ENCODE data around the gene ARHGAP15. TPM values are rescaled to one million over a fixed set of nuclear protein-coding genes. Genes with fewer than 3 reads are reported as not detected.
A peak's percentile ranks its signal among the peaks of the same experiment; 100 is the strongest.

Gene ARHGAP15
- total RNA-seq, 1 experiment from 2014 or later = 0.71 TPM

- in situ Hi-C loops (cut with HindIII; ENCODE audit: low pct_unique_long_range_greater_than_20kb, low sequenced_read_pairs) = no loop called here
Measured at GRCh38 chr2:143581134-143581533, 451.9 kb downstream of the ARHGAP15 start.

DNA sequence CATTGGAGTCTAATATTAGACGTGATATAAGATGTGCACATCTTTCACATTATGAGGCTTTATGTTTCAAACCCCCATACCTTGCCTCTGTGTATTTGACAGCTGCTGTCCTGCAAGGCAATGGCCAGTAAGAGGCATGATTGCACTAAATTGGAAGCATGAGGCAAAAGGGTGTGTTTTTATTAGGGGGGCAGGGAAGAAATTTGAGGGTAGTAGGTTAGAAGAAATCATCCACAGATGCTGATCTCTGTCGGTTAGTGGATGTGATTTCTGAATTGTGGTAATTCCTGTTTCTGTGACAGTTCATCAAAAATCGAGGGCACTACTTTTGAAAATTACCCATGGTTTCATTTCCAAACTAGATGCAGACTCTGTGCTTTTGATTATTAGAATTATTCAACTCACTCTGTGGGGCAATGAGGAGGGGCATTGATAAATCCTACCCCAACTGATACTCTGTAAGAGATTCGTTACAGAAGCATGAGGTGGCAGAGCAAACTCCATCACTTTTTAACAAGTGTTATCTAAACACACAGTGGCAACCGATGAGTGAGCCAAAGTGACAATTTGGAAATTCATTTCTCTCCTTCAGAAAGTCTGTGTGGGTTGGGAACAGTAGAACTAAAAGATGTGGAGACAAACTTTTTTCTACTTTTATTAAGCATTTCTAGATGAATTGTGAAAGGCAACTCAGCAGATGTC lies 453.0 kb downstream of the ARHGAP15 start:
- peak; percentile 85 for DNase-seq (ENCODE audit: low read depth, low spot score)
- in situ Hi-C loops (cut with HindIII; ENCODE audit: low pct_unique_long_range_greater_than_20kb, low sequenced_read_pairs) = no loop called here

More at GRCh38 chr2:143581134-143581533, 451.9 kb downstream of the ARHGAP15 start:
- no peak for DNase-seq (ENCODE audit: low read depth, low spot score)

- in situ Hi-C loops (cut with HindIII; ENCODE audit: low pct_unique_long_range_greater_than_20kb, low sequenced_read_pairs) = no loop called here
- no peak for DNase-seq (ENCODE audit: low read depth, low spot score)
Measured at GRCh38 chr2:143584936-143585335, 455.7 kb downstream of the ARHGAP15 start.

GRCh38 chr2:143586119-143586518 lies 456.9 kb downstream of the ARHGAP15 start:
- in situ Hi-C loops (cut with HindIII; ENCODE audit: low pct_unique_long_range_greater_than_20kb, low sequenced_read_pairs) = no loop called here
- DNase-seq (ENCODE audit: low read depth, low spot score) = no peak

GRCh38 chr2:143588746-143589145 lies 459.5 kb downstream of the ARHGAP15 start:
- in situ Hi-C loops (cut with HindIII; ENCODE audit: low pct_unique_long_range_greater_than_20kb, low sequenced_read_pairs) = no loop called here
- no peak for DNase-seq (ENCODE audit: low read depth, low spot score)

- DNase-seq (ENCODE audit: low read depth, low spot score) = no peak
- in situ Hi-C loops (cut with HindIII; ENCODE audit: low pct_unique_long_range_greater_than_20kb, low sequenced_read_pairs) = no loop called here
Measured at GRCh38 chr2:143594161-143594560, 464.9 kb downstream of the ARHGAP15 start.

GRCh38 chr2:143594745-143595144 lies 465.5 kb downstream of the ARHGAP15 start:
- in situ Hi-C loops (cut with HindIII; ENCODE audit: low pct_unique_long_range_greater_than_20kb, low sequenced_read_pairs) = no loop called here
- DNase-seq (ENCODE audit: low read depth, low spot score) = no peak

DNA sequence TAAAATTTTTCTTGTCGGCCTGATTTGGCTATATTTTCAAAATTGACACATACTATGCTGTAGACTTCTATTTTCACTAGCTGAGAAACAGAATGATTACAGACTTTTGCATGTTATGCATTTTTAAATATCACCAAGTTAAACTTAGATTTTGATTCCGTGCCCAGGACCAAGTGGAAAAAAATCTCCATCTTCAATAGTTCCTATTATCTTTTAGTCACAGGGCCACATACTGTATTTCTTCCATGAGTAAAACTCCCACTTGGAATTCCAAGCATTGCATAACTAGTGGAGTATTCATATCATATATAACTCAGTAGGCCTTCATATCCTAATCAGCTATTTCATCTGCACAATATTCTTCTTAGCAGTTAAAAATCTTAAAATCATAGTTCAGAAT lies 470.9 kb downstream of the ARHGAP15 start:
- in situ Hi-C loops (cut with HindIII; ENCODE audit: low pct_unique_long_range_greater_than_20kb, low sequenced_read_pairs) = no loop called here

GRCh38 chr2:143601828-143602227 lies 472.6 kb downstream of the ARHGAP15 start:
- in situ Hi-C loops (cut with HindIII; ENCODE audit: low pct_unique_long_range_greater_than_20kb, low sequenced_read_pairs) = no loop called here
- DNase-seq (ENCODE audit: low read depth, low spot score) = no peak

More for the DNA sequence above, 470.9 kb downstream of the ARHGAP15 start:
- no peak for DNase-seq (ENCODE audit: low read depth, low spot score)

GRCh38 chr2:143603035-143603655 lies 473.9 kb downstream of the ARHGAP15 start:
- peak; percentile 98 for DNase-seq (ENCODE audit: low read depth, low spot score)
- in situ Hi-C loops (cut with HindIII; ENCODE audit: low pct_unique_long_range_greater_than_20kb, low sequenced_read_pairs) = no loop called here

DNA sequence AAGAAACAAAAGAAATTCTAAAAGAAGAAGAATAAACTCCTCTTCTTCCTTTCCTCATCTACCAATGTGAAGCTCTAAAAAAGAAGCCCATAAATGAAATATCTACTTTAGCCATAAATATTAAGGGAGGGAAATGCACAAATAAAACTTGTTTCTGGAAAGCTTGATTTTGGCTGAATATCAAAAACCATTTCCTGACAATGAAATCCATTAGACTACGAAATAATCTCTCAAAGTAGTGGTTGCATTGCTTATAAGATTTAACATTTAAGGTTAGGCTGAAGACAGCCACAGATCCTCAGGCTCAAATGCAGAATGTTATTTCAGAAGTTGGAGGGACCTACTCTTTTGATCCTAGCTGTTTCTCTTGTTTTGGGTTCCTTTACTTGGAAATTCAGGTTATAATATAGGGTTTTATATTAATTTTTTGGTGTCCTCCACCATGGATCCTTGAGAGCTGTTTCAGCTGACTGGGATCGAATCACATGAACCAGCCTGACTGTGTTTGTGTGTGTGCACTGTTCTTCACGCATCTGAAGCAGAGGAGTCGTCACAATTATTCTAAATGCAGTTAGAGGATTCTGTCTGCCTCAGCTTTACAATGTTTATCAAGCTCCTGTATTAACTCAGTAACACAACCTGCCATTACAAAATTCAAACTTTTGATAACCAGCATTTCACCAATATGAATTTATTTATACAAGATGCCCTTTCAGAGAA lies 474.8 kb downstream of the ARHGAP15 start:
- in situ Hi-C loops (cut with HindIII; ENCODE audit: low pct_unique_long_range_greater_than_20kb, low sequenced_read_pairs) = no loop called here

GRCh38 chr2:143604566-143604959 lies 475.3 kb downstream of the ARHGAP15 start:
- DNase-seq (ENCODE audit: low read depth, low spot score) = no peak
- in situ Hi-C loops (cut with HindIII; ENCODE audit: low pct_unique_long_range_greater_than_20kb, low sequenced_read_pairs) = no loop called here

More for the DNA sequence above, 474.8 kb downstream of the ARHGAP15 start:
- peak; percentile 77 for DNase-seq (ENCODE audit: low read depth, low spot score)

DNA sequence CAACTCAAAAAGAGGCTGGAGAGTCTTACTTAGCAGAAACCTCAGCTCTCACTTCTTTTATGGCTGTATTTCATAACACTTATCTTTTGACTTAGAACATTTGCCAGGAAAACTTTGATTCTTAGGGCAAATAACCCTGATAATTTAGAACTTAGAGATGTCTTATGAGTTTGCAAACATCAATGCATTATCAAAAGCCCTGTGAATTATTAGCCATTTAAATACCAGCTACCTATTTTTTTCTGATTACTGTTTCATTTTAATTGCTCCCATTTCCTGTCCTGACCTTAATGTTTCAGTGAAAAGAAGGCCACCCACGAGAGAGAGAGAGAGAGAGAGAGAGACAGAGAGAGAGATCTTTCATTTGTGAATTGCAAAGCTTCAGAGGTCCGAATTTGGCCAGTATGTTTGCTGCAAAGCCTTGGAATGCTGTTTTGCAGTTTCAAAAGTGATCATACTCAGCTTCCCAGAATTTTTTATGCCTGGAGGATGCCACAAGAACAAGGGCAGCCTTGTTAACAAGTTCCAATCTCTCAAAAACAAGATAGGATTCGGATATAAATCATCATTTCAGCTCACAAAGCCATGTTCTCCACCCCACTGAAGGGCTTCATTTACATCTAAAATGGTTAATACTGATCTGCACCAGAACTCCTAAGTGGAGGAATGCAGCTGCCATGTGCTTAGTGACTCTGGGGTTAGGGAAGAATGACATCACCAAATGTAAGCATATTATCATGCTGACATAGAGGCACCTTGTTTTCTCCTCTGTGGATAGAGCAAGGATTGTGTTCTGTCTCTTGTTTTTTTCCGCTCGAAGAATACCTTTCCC lies 478.2 kb downstream of the ARHGAP15 start:
- DNase-seq (ENCODE audit: low read depth, low spot score) = peak; percentile 99
- in situ Hi-C loops (cut with HindIII; ENCODE audit: low pct_unique_long_range_greater_than_20kb, low sequenced_read_pairs) = no loop called here

GRCh38 chr2:143608063-143608423 lies 478.8 kb downstream of the ARHGAP15 start:
- in situ Hi-C loops (cut with HindIII; ENCODE audit: low pct_unique_long_range_greater_than_20kb, low sequenced_read_pairs) = no loop called here
- no peak for DNase-seq (ENCODE audit: low read depth, low spot score)

DNA sequence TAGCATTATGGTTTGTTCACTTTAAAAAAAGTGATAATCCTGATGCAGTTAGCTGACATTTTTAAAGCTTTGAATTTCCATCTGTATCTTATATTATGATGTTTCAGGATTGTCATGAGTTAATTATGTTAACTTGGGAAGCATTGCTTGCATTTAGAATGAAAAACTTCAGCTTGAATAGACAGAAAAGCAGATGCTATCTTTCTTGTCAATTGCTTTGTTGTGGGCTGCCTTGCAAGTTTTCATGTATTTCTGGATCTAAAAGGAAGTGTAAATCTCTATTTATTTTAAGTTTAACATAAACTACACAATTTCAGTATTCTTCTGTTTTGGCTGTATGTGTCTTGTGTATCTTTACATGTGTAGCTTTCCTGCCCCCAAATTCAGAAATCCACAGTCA lies 479.5 kb downstream of the ARHGAP15 start:
- no peak for DNase-seq (ENCODE audit: low read depth, low spot score)
- in situ Hi-C loops (cut with HindIII; ENCODE audit: low pct_unique_long_range_greater_than_20kb, low sequenced_read_pairs) = no loop called here

DNA sequence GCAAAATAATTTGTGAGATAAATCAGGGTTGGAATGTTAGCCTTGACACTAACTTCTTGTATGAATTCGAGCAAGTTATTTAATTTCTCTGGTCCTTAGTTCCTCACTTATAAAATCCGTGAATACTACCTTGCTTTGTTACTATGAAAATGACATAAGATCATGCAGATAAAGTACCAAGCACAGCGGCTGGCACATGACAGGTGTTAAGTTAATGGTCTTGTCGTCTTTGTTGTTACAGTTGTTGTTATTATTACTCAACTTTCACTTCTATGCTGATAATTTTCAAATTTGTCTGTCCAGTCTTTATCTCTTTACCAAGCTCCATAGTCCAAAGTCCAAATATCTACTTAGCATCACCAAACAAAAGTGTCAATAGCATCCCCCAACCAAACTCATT lies 482.1 kb downstream of the ARHGAP15 start:
- no peak for DNase-seq (ENCODE audit: low read depth, low spot score)
- in situ Hi-C loops (cut with HindIII; ENCODE audit: low pct_unique_long_range_greater_than_20kb, low sequenced_read_pairs) = no loop called here

DNA sequence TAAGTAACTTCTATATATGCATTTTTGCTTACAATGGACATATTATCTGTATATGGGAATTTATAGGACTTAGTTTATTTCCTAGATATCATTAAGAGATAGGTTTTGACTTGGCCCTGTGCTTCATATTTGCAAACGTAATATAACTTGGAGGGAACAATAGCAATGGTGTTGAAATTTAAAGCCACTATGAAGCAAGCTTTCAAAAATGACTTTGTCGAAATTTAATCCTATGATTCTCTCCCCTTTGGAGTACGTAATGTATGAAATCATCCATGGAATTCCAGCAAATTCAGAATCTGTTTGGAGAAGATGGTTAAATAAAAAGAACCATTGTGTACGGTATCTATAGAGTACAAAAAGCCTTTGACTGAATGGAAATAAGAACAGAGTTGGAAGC lies 486.3 kb downstream of the ARHGAP15 start:
- in situ Hi-C loops (cut with HindIII; ENCODE audit: low pct_unique_long_range_greater_than_20kb, low sequenced_read_pairs) = no loop called here
- DNase-seq (ENCODE audit: low read depth, low spot score) = peak; percentile 98

GRCh38 chr2:143616452-143616851 lies 487.2 kb downstream of the ARHGAP15 start:
- in situ Hi-C loops (cut with HindIII; ENCODE audit: low pct_unique_long_range_greater_than_20kb, low sequenced_read_pairs) = no loop called here

More at GRCh38 chr2:143616452-143616851, 487.2 kb downstream of the ARHGAP15 start:
- no peak for DNase-seq (ENCODE audit: low read depth, low spot score)

Data from SK-MEL-5 (cell line).